B cell (primary cell): ENCODE results near the gene DCBLD1. TPM values are rescaled to one million over a fixed set of nuclear protein-coding genes. Genes with fewer than 3 reads are reported as not detected.

Source experiments
- ATAC-seq: fragments of 200-7000 bp; cut with Tn5 transposase; one replicate; pipeline ENCODE4 v1.10.0; 2021; ENCODE audit warnings: low read depth, mild to moderate bottlenecking, moderate number of reproducible peaks, moderate library complexity
- CTCF ChIA-PET: fragments of 350-600 bp; sonication (Branson Sonifier 250); formaldehyde crosslinking; loops from one replicate; lab custom pipeline; 2021; ENCODE audit warnings: antibody characterized with exemption, inconsistent platforms; lab: Charles Lee
- POLR2A ChIA-PET: fragments of 350-600 bp; sonication (Branson Sonifier 250); formaldehyde crosslinking; loops from one replicate; lab custom pipeline; 2021; ENCODE audit warnings: antibody characterized with exemption; lab: Charles Lee
- DNase-seq: peaks from one replicate; pipeline ENCODE4 v3.0.0; 2013
- H2AFZ ChIP-seq: 2 replicates; pipeline ENCODE4 v1.6.1; 2012; ENCODE audit warnings: mild to moderate bottlenecking, low read depth, low read length; ENCODE audit not compliant: insufficient read depth, poor library complexity, severe bottlenecking
- H3K27ac ChIP-seq, 2 donors: 1 replicate in 1 of 2; 2 replicates in 1 of 2; pipeline ENCODE4 v1.5.1; 2012 to 2013; ENCODE audit warnings: low read length in 2 of 2, mild to moderate bottlenecking in 2 of 2, moderate library complexity in 1 of 2
- H3K27me3 ChIP-seq, 4 experiments: fragments of 200-600 bp in 1 of 4; sonication (generic) in 1 of 4; replicated peaks in 1 of 4; 1 replicate in 2 of 4; 2 replicates in 2 of 4; pipeline versions ENCODE4 v1.6.1 to v1.7.0; 2013 to 2016; ENCODE audit warnings: low read length in 3 of 4, mild to moderate bottlenecking in 2 of 4, mixed read lengths in 1 of 4, moderate library complexity in 1 of 4; ENCODE audit not compliant: insufficient read depth in 4 of 4, control insufficient read depth in 3 of 4; ENCODE audit errors: control extremely low read depth in 1 of 4
- H3K36me3 ChIP-seq, 2 experiments: replicated peaks in 1 of 2; 1 replicate in 1 of 2; 2 replicates in 1 of 2; pipeline versions ENCODE4 v1.6.1 to v1.7.1; 2013; ENCODE audit warnings: low read length in 1 of 2; ENCODE audit not compliant: insufficient read depth in 2 of 2, control insufficient read depth in 1 of 2; ENCODE audit errors: control extremely low read depth in 1 of 2, extremely low read depth in 1 of 2
- H3K4me1 ChIP-seq, 2 donors: fragments of 200-600 bp in 1 of 2; sonication (generic) in 1 of 2; 1 replicate in 1 of 2; 2 replicates in 1 of 2; pipeline versions ENCODE4 v1.5.1 to v1.6.1; 2013 to 2017; ENCODE audit warnings: low read length in 2 of 2; ENCODE audit not compliant: control insufficient read depth in 2 of 2, insufficient read depth in 2 of 2
- H3K4me2 ChIP-seq: replicated peaks from 2 replicates; pipeline ENCODE3; 2012; ENCODE audit warnings: mild to moderate bottlenecking, low read depth, low read length; ENCODE audit not compliant: poor library complexity, severe bottlenecking
- H3K4me3 ChIP-seq, 5 experiments: fragments of 200-600 bp in 1 of 5; sonication (generic) in 1 of 5; 1 replicate in 3 of 5; 2 replicates in 2 of 5; pipeline versions ENCODE4 v1.5.1 to v1.7.0; 2011 to 2016; ENCODE audit warnings: low read length in 4 of 5, mild to moderate bottlenecking in 4 of 5, low read depth in 2 of 5, control low read depth in 1 of 5, moderate library complexity in 1 of 5; ENCODE audit not compliant: insufficient read depth in 1 of 5; ENCODE audit errors: control extremely low read depth in 1 of 5, extremely low read depth in 1 of 5
- H3K79me2 ChIP-seq: fragments of 200-600 bp; sonication (generic); one replicate; pipeline ENCODE4 v1.6.0; 2016; ENCODE audit warnings: low read length; ENCODE audit not compliant: control insufficient read depth, insufficient read depth
- H3K9ac ChIP-seq: fragments of 200-600 bp; sonication (generic); 2 replicates; pipeline ENCODE4 v1.6.1; 2017; ENCODE audit warnings: mild to moderate bottlenecking, low read length, moderate library complexity
- H3K9me3 ChIP-seq, 3 donors: one replicate each; pipeline versions ENCODE4 v1.6.1 to v1.7.1; 2013; ENCODE audit warnings: low read length in 2 of 3; ENCODE audit not compliant: control insufficient read depth in 2 of 3, insufficient read depth in 1 of 3; ENCODE audit errors: control extremely low read depth in 1 of 3
- H4K20me1 ChIP-seq: 2 replicates; pipeline ENCODE4 v1.6.0; 2012; ENCODE audit warnings: mild to moderate bottlenecking, low read length; ENCODE audit not compliant: insufficient read depth, control insufficient read depth, poor library complexity, severe bottlenecking
- H3K27ac Mint-ChIP-seq: one replicate; pipeline ENCODE4 v1.8.0; 2021; ENCODE audit warnings: mixed read lengths
- H3K27me3 Mint-ChIP-seq: one replicate; pipeline ENCODE4 v1.8.0; 2021; ENCODE audit warnings: mixed read lengths
- H3K4me1 Mint-ChIP-seq: one replicate; pipeline ENCODE4 v1.8.0; 2021; ENCODE audit warnings: mixed read lengths
- H3K4me3 Mint-ChIP-seq: one replicate; pipeline ENCODE4 v1.8.0; 2021; ENCODE audit warnings: mixed read lengths
- H3K9me3 Mint-ChIP-seq: one replicate; pipeline ENCODE4 v1.8.0; 2022; ENCODE audit warnings: mixed read lengths; ENCODE audit not compliant: insufficient read depth
- CTCF ChIP-seq: fragments of 200-600 bp; IDR thresholded peaks from one replicate; pipeline ENCODE4 v1.8.0; 2022; ENCODE audit warnings: antibody characterized with exemption, mild to moderate bottlenecking
- EZH2 ChIP-seq: IDR thresholded peaks from 2 replicates; pipeline ENCODE4 v1.6.1; 2012; ENCODE audit warnings: borderline replicate concordance, low read depth, mild to moderate bottlenecking, moderate library complexity, low read length; ENCODE audit not compliant: insufficient read depth, poor library complexity, severe bottlenecking
- WGBS: methylation state at CpG from one replicate; pipeline ENCODE4 v1.1.5; 2013; ENCODE audit warnings: missing lambda C conversion rate; ENCODE audit not compliant: insufficient coverage; 5-methylcytosine and 5-hydroxymethylcytosine counted together
- intact Hi-C: fragments of 100-400 bp; cut with micrococcal nuclease; formaldehyde crosslinking; loops from one replicate; pipeline ENCODE4 v1.10.0; 2022
- polyA plus RNA-seq: library from polyadenylated mRNA; depleted of rRNA; stranded (reverse); fragments of >200 nt; gene quantifications from 2 replicates; pipeline ENCODE4 v1.2.3, GENCODE V29; 2012
- total RNA-seq, 2 donors: library from RNA; stranded (reverse); fragments of 120-200 nt in 1 of 2; gene quantifications; 1 replicate in 1 of 2; 2 replicates in 1 of 2; pipeline versions ENCODE4 v1.2.3 to v1.2.4, GENCODE V29; 2013 to 2022

Gene DCBLD1
- total and polyA plus RNA-seq, 2 donors (not counting 1 experiment from before 2014, with no cell fraction given), result 0.21 to 0.37 TPM

GRCh38 chr6:117459204-117459944 is 23.1 kb upstream of the DCBLD1 start:
- TF ChIP-seq EZH2 (no peak), CTCF (no peak)
- Histone ChIP-seq H3K9ac (no peak overlapping the region), H3K79me2 (no peaks in the 10 kb centered on the region), H3K4me3 (no peak overlapping the region), H3K4me2 (no peak overlapping the region), H3K27ac (no peak overlapping the region), H3K36me3 (no peaks in the 10 kb centered on the region), H3K4me1 (no peaks in the 10 kb centered on the region), H3K9me3 (no peaks in the 10 kb centered on the region), H3K27me3 (peaks cover 0 to 7% (median 5%) of the 10 kb centered on the region in 4 experiments), H4K20me1 (no peaks in the 10 kb centered on the region), H2AFZ (no peak overlapping the region)
- DNase-seq (no peak), ATAC-seq (no peak)
- WGBS, result 83% methylated on average over 1 of the region's 2 CpGs
- Mint-ChIP-seq H3K27me3 (peaks cover 26% of the 10 kb centered on the region), H3K4me1 (no peaks in the 10 kb centered on the region), H3K4me3 (no peak overlapping the region), H3K9me3 (no peaks in the 10 kb centered on the region), H3K27ac (no peak overlapping the region)
- ChIA-PET CTCF (no interaction called here), POLR2A (no interaction called here)
- intact Hi-C loops, result no loop called here
